Kidney tubule cell (primary cell): ENCODE results near the gene ENTPD6.

Experiments used
- DNase-seq: peaks from one replicate; pipeline ENCODE4 v3.0.0-alpha.2; 2018; ENCODE audit warnings: low spot score

ENTPD6 gene

GRCh38 chr20:25188218-25188617 is 7.3 kb upstream of the ENTPD6 start:
- no peak for DNase-seq

DNA sequence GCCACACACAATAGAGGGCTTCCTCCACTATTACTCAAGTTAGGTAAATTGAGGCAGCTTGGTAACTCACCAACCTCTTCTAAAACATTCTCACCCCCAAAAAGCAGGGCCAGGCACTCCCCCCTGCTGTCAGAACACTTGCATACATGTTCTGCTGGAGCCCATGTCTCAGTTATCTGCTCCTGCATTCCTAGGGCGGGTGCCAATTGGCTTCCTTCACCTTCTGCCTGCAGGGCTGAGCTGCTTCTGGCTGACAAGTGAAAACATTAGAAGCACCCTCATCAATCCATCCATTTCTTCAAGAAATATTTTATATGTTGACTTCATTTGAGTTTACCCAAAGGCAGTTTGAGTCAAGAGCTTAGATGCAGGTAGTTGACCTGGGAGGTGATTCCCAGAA is 4.5 kb upstream of the ENTPD6 start:
- no peak for DNase-seq

GRCh38 chr20:25191689-25192088 is 3.8 kb upstream of the ENTPD6 start:
- no peak for DNase-seq

DNA sequence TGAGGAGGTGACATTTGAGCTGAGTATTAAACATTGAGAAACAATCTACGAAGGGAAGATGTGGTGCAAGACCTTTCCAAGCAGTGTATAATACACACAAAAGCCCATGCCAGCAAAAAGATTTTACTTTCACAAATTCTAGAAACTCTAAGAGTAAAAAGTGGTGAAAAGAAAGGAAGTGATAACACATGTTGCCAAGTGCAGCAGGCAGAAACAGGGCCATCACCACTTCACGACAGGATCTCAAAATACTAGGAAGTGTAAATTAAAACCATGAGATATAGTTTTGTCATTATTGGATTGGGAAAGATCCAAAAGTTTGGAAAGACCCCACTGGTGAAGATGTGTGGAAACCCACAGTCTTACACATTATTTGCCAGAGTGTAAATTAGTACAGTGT is 1.7 kb upstream of the ENTPD6 start:
- DNase-seq, result no peak

DNA sequence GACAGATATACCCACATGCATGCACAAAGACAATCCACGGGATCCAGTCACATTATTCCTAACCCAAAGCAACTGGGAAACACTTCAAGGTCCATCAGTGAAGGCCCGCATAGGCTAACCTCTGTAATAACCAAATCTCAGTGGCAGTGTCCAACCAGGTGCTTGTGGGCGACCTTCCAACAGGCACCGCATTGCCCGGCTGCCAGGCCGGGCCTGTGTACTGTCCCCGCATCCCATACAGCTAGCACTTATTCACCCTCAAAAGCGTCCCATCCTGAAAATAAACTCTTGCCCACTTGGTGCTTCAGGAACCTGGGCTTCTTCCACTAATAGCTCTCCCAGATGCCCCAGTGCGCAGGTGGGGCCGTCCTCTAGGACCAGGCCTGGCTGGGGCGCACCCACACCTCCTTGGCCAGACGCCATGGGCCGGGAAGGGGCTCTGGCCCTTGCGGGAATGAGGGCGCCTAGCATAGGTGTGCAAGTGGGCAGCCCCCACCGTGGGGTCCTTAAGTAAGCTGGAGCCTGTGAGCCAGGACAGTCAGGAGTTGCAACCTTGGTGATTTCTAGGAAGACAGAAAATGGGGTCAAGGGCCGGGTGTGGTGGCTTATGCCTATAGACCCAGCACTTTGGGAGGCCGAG is 1.1 kb upstream of the ENTPD6 start:
- DNase-seq, result no peak

DNA sequence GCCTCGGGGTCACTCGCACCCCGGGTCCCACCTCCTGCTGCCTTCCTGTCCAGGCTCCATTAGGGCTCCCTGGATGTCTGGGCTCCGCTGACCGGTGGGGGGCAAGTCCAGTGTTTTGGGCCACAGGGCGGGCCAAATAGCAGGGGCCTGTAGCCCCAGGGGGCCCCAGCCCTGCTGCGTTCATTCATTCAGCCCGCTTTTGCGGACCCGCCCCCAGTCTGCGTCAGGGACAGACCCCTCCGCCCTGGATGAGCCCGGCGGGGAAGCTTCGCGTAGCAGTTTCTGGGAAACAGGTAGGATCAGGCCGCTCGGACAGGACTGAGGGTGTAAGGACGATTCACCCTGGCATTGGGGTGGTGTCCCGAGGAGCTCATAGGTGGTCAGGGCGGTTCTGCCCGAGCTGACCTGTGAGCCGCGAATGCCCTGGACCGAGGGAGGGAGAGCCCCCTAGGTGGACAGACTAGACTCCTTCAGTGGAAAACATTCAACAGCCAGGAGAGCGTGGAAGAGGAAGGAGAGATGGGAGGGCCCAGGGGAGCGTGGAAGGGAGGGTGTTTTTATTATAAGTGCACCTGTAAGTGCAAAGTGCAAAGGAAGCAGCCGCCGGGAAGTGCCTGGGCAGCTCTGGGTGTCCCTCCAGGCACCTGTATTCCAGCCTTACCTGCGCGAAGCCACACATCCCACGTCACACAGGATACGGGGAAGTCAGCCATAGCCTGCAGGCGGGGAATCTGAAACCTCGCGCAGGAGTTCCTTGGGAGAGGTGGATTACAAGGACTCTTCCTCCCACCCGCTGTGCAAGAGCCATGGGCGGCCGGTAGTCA is 662 bp downstream of the ENTPD6 start:
- peak; percentile 75 for DNase-seq

- DNase-seq, result no peak
Measured at GRCh38 chr20:25196786-25197120, 1.2 kb downstream of the ENTPD6 start.

DNA sequence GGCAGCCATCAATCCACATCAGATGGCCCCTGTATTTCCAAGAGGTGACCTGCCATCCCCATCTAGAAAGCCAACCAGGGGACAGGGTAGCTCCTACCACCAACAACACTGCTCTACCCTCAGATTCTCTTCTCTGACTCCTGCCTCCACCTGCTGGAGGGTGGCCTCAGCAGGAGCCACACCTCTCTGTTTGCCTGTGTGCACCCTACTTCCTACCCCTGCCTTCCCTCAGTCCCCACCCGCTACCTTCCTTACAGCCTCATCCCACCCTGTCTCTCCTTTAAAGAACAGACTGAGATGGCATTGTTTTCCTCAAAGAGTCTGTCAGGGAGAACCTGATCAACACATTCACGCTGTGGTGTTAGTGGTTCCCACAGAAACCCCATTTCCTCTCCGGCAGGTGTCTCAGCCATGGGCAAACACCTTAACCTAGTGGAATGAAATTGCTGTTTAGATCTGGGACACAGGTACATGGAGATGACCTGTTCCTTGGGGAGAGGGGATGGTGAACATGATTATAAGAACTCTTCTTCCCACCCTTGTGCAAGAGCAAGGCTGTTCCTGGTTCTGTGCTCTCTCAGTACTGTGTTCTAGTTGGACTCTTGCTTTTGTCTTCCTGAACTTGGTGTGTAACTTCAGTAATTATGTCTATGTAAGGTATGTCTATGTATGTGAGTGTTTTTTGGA is 1.8 kb downstream of the ENTPD6 start:
- no peak for DNase-seq

GRCh38 chr20:25197870-25198190 is 2.3 kb downstream of the ENTPD6 start:
- no peak for DNase-seq

DNA sequence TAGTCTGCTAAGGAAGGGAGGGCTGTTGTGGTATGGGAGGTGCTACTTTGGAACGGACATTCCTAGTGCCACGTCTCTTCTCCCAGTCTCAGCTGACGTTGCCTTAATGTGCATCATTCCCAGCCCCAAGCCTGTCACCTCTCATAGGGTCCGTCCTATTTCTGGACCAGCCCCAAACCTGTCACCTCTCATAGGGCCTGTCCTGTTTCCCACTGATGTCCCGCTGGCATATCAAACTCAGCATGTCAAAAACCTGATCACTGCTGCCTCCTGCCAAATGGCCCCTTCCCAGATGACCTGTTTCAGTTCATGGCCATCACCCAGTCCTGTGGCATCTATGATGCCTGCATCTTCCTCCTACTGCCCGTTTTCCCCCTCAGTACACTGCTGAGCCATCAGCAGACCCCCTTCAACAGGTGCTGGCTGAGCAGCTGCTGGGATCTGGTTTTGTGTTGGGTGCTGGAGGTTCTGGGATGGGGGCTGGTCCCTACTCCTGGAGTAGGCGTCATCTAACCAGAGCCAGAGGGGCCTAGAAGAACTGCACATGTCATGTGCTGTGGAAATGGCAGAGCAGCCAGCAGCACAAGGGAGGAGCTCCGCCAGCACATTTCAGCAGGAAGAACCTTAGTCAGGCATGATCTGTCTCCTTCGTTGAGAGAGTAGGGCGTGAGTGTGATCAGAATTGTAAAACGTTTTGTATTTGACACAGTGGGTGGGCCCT is 3.3 kb downstream of the ENTPD6 start:
- DNase-seq, result no peak

DNA sequence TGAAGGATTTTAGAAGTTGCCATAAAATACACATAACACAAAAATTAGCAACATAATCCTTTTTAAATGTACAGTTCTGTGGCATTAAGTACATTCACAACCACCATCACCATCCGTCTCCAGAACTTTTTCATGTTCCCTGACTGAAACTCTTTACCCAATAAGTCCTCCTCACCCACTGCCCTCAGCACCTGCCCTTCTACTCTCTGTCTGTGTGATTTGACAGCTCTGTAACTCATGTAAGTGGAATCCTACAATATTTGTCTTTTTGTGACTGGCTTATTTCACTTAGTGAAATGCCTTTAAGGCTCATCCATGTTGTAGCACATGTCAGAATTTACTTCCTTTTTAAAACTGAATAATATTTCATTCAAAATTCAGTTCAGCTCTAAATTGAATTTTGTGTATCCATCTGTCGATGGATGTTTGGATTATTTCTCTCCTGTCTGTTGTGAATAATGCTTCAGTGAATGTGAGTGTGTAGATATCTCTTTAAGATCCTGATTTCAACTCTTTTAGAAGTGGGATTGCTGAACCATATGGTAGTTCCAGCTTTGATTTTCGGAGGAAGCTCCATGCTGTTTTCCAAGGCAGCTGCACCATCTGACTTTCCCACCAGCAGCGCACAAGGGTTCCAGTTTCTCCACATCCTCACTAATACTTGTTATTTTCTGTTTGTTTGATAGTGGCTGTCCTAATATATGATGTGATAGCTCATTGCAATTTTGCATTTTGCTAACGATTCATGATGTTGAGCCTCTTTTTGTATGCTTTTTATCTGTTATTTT is 4.2 kb downstream of the ENTPD6 start:
- no peak for DNase-seq

- DNase-seq, result no peak
Measured at GRCh38 chr20:25203089-25203488, 7.6 kb downstream of the ENTPD6 start.

DNA sequence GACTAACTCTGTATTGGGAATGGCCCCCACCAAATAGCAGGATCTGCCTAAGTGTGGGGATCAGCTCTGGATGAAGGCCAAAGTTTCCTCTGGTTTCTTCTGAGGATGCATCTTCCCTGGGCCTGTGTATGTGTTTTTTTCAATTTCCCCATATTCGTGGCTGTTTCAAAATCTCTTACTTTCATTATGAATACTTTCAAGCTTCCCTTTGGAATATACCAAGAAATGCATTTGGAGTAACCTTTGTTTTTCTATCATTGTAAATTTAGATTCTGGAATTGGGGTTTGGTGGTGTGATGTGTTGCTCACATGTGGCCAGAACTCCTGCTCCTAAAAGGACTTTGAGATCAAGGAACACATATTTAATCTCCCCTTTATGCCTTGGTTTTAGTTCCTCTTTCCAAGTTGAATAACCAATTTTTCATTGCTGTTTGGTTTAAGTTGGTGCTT is 8.4 kb downstream of the ENTPD6 start:
- DNase-seq, result no peak

DNA sequence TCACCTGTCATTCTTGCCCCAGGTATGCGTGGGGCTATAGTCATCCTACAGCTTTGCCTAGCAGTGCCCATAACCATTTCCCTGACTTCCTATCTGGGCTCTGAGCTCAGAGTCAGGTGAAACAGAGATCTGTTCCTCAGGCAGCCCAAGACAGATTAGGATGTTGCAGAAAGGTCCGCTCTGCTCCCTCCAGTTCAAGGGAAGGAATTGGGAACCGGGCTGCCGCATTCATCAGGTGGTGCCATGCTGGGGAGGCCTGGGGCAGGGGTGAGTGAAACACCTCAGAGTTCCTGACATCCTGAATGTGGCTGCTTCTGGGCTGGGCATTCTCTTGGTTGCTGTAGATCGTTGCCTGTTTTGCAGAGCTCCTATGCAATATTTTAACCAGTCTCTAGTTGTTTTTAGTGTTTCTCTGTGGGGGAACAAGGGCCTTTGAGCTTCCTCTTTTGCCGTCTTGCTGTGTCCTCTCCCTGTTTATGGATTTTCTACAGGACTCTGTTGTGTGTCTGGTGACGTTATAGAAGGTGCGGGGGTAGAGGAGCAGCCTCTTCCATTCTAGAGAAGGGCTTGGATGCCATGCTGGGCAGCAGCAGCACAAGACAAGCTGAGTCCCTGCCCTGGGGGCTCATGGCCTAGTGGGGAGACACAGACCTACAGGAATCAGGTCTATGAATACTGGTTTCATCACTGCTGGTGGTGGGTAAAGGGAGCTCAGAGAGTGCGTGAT is 9.2 kb downstream of the ENTPD6 start:
- DNase-seq, result no peak

- no peak for DNase-seq
Measured at GRCh38 chr20:25205277-25206062, 10.0 kb downstream of the ENTPD6 start.

DNA sequence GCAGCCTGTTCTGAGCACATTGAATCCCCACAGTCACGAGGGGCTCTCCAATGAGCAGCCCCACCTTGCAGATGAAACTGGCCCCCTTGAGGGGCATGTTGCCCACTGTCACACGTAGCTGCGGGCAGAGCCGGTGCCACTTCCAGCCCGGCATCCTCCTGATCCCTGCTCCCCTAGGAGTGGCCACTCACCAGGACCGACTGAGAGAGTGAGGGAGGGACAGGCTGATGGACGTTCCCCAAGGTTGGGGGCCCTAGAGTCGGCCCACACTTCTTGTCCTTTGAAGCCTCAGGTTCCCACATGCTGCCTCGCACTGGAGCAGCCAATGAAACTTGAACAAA is 10.5 kb downstream of the ENTPD6 start:
- no peak for DNase-seq

- DNase-seq, result no peak
Measured at GRCh38 chr20:25206548-25206947, 11.0 kb downstream of the ENTPD6 start.

DNA sequence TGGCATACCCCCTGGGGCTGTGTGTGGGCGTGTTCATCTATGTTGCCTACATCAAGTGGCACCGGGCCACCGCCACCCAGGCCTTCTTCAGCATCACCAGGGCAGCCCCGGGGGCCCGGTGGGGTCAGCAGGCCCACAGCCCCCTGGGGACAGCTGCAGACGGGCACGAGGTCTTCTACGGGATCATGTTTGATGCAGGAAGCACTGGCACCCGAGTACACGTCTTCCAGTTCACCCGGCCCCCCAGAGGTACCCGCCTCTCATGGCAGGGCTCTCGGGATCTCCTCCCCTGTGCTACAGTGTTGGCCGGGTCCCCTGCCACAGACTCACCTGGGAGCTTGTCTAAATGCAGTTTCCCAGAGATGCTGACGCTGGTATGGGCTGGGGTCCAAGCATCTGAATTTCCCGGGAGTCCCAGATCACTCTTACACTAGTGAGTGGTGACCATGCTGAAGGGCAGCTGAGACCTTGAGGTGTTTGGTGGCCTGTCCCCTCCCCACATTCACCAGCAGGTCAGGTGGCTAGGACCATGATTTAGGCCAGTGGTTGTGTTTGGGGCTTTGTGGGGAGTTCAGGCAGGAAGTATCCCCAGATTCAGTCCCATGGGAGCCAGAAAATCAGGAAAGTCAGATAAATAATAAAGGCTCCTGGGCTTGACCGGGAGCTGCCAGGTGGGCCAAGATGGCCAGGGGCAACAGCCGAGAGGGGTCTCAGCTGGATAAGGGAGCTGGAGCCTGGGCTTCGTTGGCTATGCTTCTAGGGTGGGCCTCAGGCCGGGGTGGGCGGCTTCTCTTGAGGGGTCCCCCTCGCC is 11.8 kb downstream of the ENTPD6 start:
- no peak for DNase-seq

- no peak for DNase-seq
Measured at GRCh38 chr20:25207960-25208534, 12.5 kb downstream of the ENTPD6 start.
